HG03196 (cell line): ENCODE data around the gene OR2T3.
A peak's percentile ranks its signal among the peaks of the same experiment; 100 is the strongest.
"Not testable (repeated sequence)": the region's sequence is repeated elsewhere in the genome, so short reads cannot be mapped to it uniquely, and the experiment has no call there.

Experiments used
- ATAC-seq: cut with Tn5 transposase; IDR thresholded peaks from one replicate; pipeline ENCODE4 v1.9.1; 2021; ENCODE audit not compliant: unreplicated experiment

OR2T3 gene

GRCh38 chr1:248473051-248473450 lies at the start of gene OR2T3:
Gene OR2T3 (plus strand): TSS chr1:248473351. CDS start chr1:248473351, 0 bp downstream.
- not testable (repeated sequence) for ATAC-seq

GRCh38 chr1:248427526-248428191 lies 45.5 kb upstream of the OR2T3 start:
- ATAC-seq: peak; percentile 48

- peak; percentile 94 for ATAC-seq
Observed at GRCh38 chr1:248428192-248428533, 45.0 kb upstream of the OR2T3 start.

GRCh38 chr1:248431683-248432082 lies 41.5 kb upstream of the OR2T3 start:
- ATAC-seq: not testable (repeated sequence)

- ATAC-seq: not testable (repeated sequence)
Observed at GRCh38 chr1:248432201-248432600, 41.0 kb upstream of the OR2T3 start.

GRCh38 chr1:248433811-248434415 lies 39.2 kb upstream of the OR2T3 start:
- not testable (repeated sequence) for ATAC-seq

- ATAC-seq: not testable (repeated sequence)
Observed at GRCh38 chr1:248434913-248435312, 38.2 kb upstream of the OR2T3 start.

- ATAC-seq: not testable (repeated sequence)
Observed at GRCh38 chr1:248436303-248436702, 36.8 kb upstream of the OR2T3 start.

GRCh38 chr1:248438668-248439067 lies 34.5 kb upstream of the OR2T3 start:
- not testable (repeated sequence) for ATAC-seq

GRCh38 chr1:248439283-248439682 lies 33.9 kb upstream of the OR2T3 start:
- ATAC-seq: not testable (repeated sequence)

GRCh38 chr1:248442500-248443277 lies 30.5 kb upstream of the OR2T3 start:
- ATAC-seq: not testable (repeated sequence)

GRCh38 chr1:248444603-248445002 lies 28.5 kb upstream of the OR2T3 start:
- not testable (repeated sequence) for ATAC-seq

GRCh38 chr1:248445399-248445798 lies 27.8 kb upstream of the OR2T3 start, which contains the start of gene OR2T2:
Gene OR2T2 (plus strand): TSS chr1:248445637. CDS start chr1:248452798, 7,161 bp downstream.
- not testable (repeated sequence) for ATAC-seq

- ATAC-seq: peak; percentile 61
Observed at GRCh38 chr1:248448409-248449074, 24.6 kb upstream of the OR2T3 start.

- not testable (repeated sequence) for ATAC-seq
Observed at GRCh38 chr1:248449821-248450465, 23.2 kb upstream of the OR2T3 start.

- peak; percentile 64 for ATAC-seq
Observed at GRCh38 chr1:248450466-248451145, 22.5 kb upstream of the OR2T3 start.

GRCh38 chr1:248453619-248454018 lies 19.5 kb upstream of the OR2T3 start:
- not testable (repeated sequence) for ATAC-seq

- ATAC-seq: not testable (repeated sequence)
Observed at GRCh38 chr1:248455045-248455444, 18.1 kb upstream of the OR2T3 start.

- not testable (repeated sequence) for ATAC-seq
Observed at GRCh38 chr1:248456635-248457034, 16.5 kb upstream of the OR2T3 start.

GRCh38 chr1:248459117-248459516 lies 14.0 kb upstream of the OR2T3 start:
- not testable (repeated sequence) for ATAC-seq
